HepG2 (cell line): ENCODE data around the gene LRRC8E. TPM values are rescaled to one million over a fixed set of nuclear protein-coding genes. Genes with fewer than 3 reads are reported as not detected.

Source experiments
- ATAC-seq: fragments of 200-7000 bp; cut with Tn5 transposase; 3 replicates; pipeline ENCODE4 v1.9.1; 2020; ENCODE audit warnings: mild to moderate bottlenecking, moderate library complexity
- BruUV-seq: library from RNA; stranded (reverse); fragments of 400-500 nt; replicated peaks from 2 replicates; lab custom pipeline; 2021; lab: Mats Ljungman, UMichigan
- CTCF ChIA-PET: fragments of 300-600 bp; formaldehyde crosslinking; extraction: SDS; loops from one replicate; lab custom pipeline; 2021; ENCODE audit warnings: low total read pairs, inconsistent platforms, low intra/inter-chr PET ratio; lab: Yijun Ruan, JAX
- POLR2A ChIA-PET: fragments of 350-600 bp; sonication (Branson Sonifier 250); formaldehyde crosslinking; loops from one replicate; lab custom pipeline; 2020; ENCODE audit warnings: antibody characterized with exemption, inconsistent platforms; lab: Yijun Ruan, JAX
- DNase-seq: peaks from one replicate; pipeline ENCODE4 v3.0.0-alpha.2; 2015; ENCODE audit warnings: low spot score
- FAIRE-seq: peaks from 3 replicates; lab custom pipeline; 2011; peaks lifted over from hg19 to GRCh38; lab: Jason Lieb, UNC
- H2AFZ ChIP-seq: one replicate; pipeline ENCODE4 v1.6.1; 2011; ENCODE audit warnings: low read length, inconsistent platforms
- H3K27ac ChIP-seq: fragments of 300-600 bp; 3 replicates; pipeline ENCODE4 v1.8.0; 2011; ENCODE audit warnings: mixed run types, mild to moderate bottlenecking, mixed read lengths, low read length, inconsistent platforms; ENCODE audit not compliant: insufficient read depth; ENCODE audit errors: extremely low read length
- H3K27me3 ChIP-seq, 2 experiments: fragments of 200-600 bp in 1 of 2; 2 replicates in 1 of 2; 3 replicates in 1 of 2; pipeline versions ENCODE4 v1.6.0 to v1.8.0; 2011; ENCODE audit warnings: low read length in 2 of 2, mild to moderate bottlenecking in 2 of 2, moderate library complexity in 2 of 2, inconsistent platforms in 1 of 2; ENCODE audit not compliant: insufficient read depth in 2 of 2, control insufficient read depth in 1 of 2
- H3K36me3 ChIP-seq, 2 experiments: fragments of 200-600 bp in 1 of 2; replicated peaks in 1 of 2; 2 replicates in 1 of 2; 3 replicates in 1 of 2; pipeline versions ENCODE4 v1.5.1 to v1.8.0; 2011; ENCODE audit warnings: low read length in 2 of 2, inconsistent platforms in 1 of 2; ENCODE audit not compliant: insufficient read depth in 2 of 2, control insufficient read depth in 1 of 2
- H3K4me1 ChIP-seq: 2 replicates; pipeline ENCODE4 v1.5.1; 2012; ENCODE audit warnings: low read length, inconsistent platforms; ENCODE audit not compliant: insufficient read depth
- H3K4me2 ChIP-seq: 2 replicates; pipeline ENCODE4 v1.6.0; 2011; ENCODE audit warnings: low read depth, low read length, inconsistent platforms
- H3K4me3 ChIP-seq, 3 experiments: fragments of 200-600 bp in 1 of 3; sonication (generic), shearing (Covaris generic) in 1 of 3; replicated peaks in 1 of 3; 2 replicates each; pipeline ENCODE4 v1.5.1; 2011 to 2016; ENCODE audit warnings: low read length in 3 of 3, inconsistent platforms in 2 of 3, low read depth in 2 of 3, mild to moderate bottlenecking in 2 of 3, control low read depth in 1 of 3, mixed read lengths in 1 of 3; ENCODE audit not compliant: insufficient read depth in 1 of 3
- H3K79me2 ChIP-seq: one replicate; pipeline ENCODE4 v1.6.1; 2011; ENCODE audit warnings: low read length, inconsistent platforms; ENCODE audit not compliant: insufficient read depth
- H3K9ac ChIP-seq: 2 replicates; pipeline ENCODE4 v1.6.0; 2011; ENCODE audit warnings: mild to moderate bottlenecking, low read depth, low read length, inconsistent platforms; ENCODE audit not compliant: insufficient read depth
- H3K9me3 ChIP-seq: 2 replicates; pipeline ENCODE4 v1.5.1; 2012; ENCODE audit warnings: mild to moderate bottlenecking, low read length
- H4K20me1 ChIP-seq: 2 replicates; pipeline ENCODE4 v1.6.0; 2011; ENCODE audit warnings: inconsistent platforms, mild to moderate bottlenecking, low read length, moderate library complexity; ENCODE audit not compliant: insufficient read depth
- HOXD1 ChIP-seq: sonication (generic); formaldehyde crosslinking; IDR thresholded peaks from 2 replicates; pipeline ENCODE4 v1.5.0; 2020; ENCODE audit warnings: missing genetic modification reagents
- IRX3 ChIP-seq: sonication (generic); formaldehyde crosslinking; IDR thresholded peaks from 2 replicates; pipeline ENCODE4 v1.8.1; 2023; ENCODE audit warnings: mild to moderate bottlenecking, low read depth, missing genetic modification reagents, borderline replicate concordance
- KDM3A ChIP-seq: IDR thresholded peaks from 2 replicates; pipeline ENCODE4 v1.6.1; 2018; ENCODE audit warnings: low read depth, missing compliant biosample characterization
- PTBP1 ChIP-seq: fragments of 200-400 bp; formaldehyde crosslinking; IDR thresholded peaks from 2 replicates; pipeline ENCODE4 v1.6.1; 2018; ENCODE audit warnings: low read length, low read depth; ENCODE audit not compliant: poor library complexity, severe bottlenecking
- SALL2 ChIP-seq: sonication (generic); formaldehyde crosslinking; IDR thresholded peaks from 2 replicates; pipeline ENCODE4 v1.8.1; 2023; ENCODE audit warnings: mild to moderate bottlenecking, missing genetic modification reagents, inconsistent platforms
- ZFP82 ChIP-seq: sonication (generic); formaldehyde crosslinking; IDR thresholded peaks from 2 replicates; pipeline ENCODE4 v1.5.1; 2020; ENCODE audit warnings: mild to moderate bottlenecking, missing genetic modification reagents, borderline replicate concordance
- ZNF44 ChIP-seq: sonication (generic); formaldehyde crosslinking; IDR thresholded peaks from 2 replicates; pipeline ENCODE4 v1.5.1; 2020; ENCODE audit warnings: mild to moderate bottlenecking, missing genetic modification reagents
- ZNF629 ChIP-seq: sonication (generic); formaldehyde crosslinking; conservative IDR thresholded peaks from 2 replicates; pipeline ENCODE4 v1.5.0; 2020; ENCODE audit warnings: missing genetic modification reagents
- ZXDC ChIP-seq: sonication (generic); formaldehyde crosslinking; IDR thresholded peaks from 2 replicates; pipeline ENCODE4 v1.5.0; 2020; ENCODE audit warnings: mild to moderate bottlenecking, missing genetic modification reagents
- WGBS: methylation state at CpG from one replicate; pipeline ENCODE4 v1.1.6; 2017; ENCODE audit warnings: low lambda C conversion rate; 5-methylcytosine and 5-hydroxymethylcytosine counted together
- in situ Hi-C: cut with HindIII; loops from 2 replicates; pipeline ENCODE4 v1.10.0; 2017; ENCODE audit warnings: low pct_unique_long_range_greater_than_20kb; ENCODE audit not compliant: extremely low pct_ligation_motif_present
- intact Hi-C: fragments of 100-400 bp; cut with micrococcal nuclease; formaldehyde crosslinking; loops from one replicate; pipeline ENCODE4 v1.10.0; 2022; ENCODE audit not compliant: unreplicated experiment
- polyA plus RNA-seq, 8 experiments: library from polyadenylated mRNA; depleted of rRNA in 3 of 8; stranded (reverse) in 7 of 8; unstranded in 1 of 8; fragments of >200 nt; fragmentation: Illumina TruSeq in 4 of 8; extraction: Trizol in 4 of 8; gene quantifications; 2 replicates each; pipeline versions ENCODE4 v1.2.1 to v1.2.3, GENCODE V29; 2011 to 2016; ENCODE audit warnings: low read depth in 4 of 8, missing spikeins in 1 of 8, mixed read lengths in 1 of 8; ENCODE audit not compliant: insufficient read depth in 1 of 8
- total RNA-seq, 5 experiments: library from RNA; depleted of rRNA; stranded (reverse); fragments of >200 nt; fragmentation: Illumina TruSeq; extraction: Trizol; gene quantifications; 2 replicates each; pipeline ENCODE4 v1.2.3, GENCODE V29; 2016; ENCODE audit warnings: low read depth in 1 of 5
- TF ChIP-seq, protein P1 (sequence below): fragments of 450-650 bp; IDR thresholded peaks from 2 replicates; pipeline ENCODE4 v1.6.1; 2017
- TF ChIP-seq, protein P2 (sequence below): sonication (generic); formaldehyde crosslinking; conservative IDR thresholded peaks from 2 replicates; pipeline ENCODE4 v1.8.0; 2022; ENCODE audit warnings: mild to moderate bottlenecking, moderate library complexity, missing genetic modification reagents
- TF ChIP-seq, protein P3 (sequence below): sonication (generic); formaldehyde crosslinking; IDR thresholded peaks from 2 replicates; pipeline ENCODE4 v1.8.0; 2022; ENCODE audit warnings: mild to moderate bottlenecking, missing genetic modification reagents, moderate library complexity

LRRC8E gene
- total and polyA plus RNA-seq, 2 of the 13 experiments (the other 11 are each of a cell fraction or from before 2014, with no cell fraction given), result 8.0 to 10.3 TPM

- Histone ChIP-seq H3K27ac (no peak overlapping the region), H3K36me3 (no peaks in the 10 kb centered on the region), H3K27me3 (no peaks in the 10 kb centered on the region; a peak in 1 of 5 replicates), H3K4me3 (no peak overlapping the region), H2AFZ (no peak overlapping the region), H3K9ac (no peak overlapping the region), H3K79me2 (peaks cover 3% of the 10 kb centered on the region), H3K4me1 (peaks cover 32% of the 10 kb centered on the region), H4K20me1 (no peaks in the 10 kb centered on the region), H3K9me3 (no peaks in the 10 kb centered on the region), H3K4me2 (no peak overlapping the region)
- DNase-seq (no peak), ATAC-seq (no peak), FAIRE-seq (no peak)
- ChIA-PET POLR2A (no interaction called here), CTCF (no interaction called here)
- intact Hi-C loops, result no loop called here
- no TSS peak for BruUV-seq
- in situ Hi-C loops, result no loop called here
- 21% methylated on average over 2 of the region's 2 CpGs for WGBS
- TF ChIP-seq ZNF44 (CRISPR knock-in tag), result no peak
- TF ChIP-seq ZNF629, result no peak
- TF ChIP-seq PTBP1, result no peak
- no peak for TF ChIP-seq HOXD1
- TF ChIP-seq, protein P1, sequence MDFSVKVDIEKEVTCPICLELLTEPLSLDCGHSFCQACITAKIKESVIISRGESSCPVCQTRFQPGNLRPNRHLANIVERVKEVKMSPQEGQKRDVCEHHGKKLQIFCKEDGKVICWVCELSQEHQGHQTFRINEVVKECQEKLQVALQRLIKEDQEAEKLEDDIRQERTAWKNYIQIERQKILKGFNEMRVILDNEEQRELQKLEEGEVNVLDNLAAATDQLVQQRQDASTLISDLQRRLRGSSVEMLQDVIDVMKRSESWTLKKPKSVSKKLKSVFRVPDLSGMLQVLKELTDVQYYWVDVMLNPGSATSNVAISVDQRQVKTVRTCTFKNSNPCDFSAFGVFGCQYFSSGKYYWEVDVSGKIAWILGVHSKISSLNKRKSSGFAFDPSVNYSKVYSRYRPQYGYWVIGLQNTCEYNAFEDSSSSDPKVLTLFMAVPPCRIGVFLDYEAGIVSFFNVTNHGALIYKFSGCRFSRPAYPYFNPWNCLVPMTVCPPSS, result no peak
- no peak for TF ChIP-seq ZFP82
- TF ChIP-seq, protein P2, sequence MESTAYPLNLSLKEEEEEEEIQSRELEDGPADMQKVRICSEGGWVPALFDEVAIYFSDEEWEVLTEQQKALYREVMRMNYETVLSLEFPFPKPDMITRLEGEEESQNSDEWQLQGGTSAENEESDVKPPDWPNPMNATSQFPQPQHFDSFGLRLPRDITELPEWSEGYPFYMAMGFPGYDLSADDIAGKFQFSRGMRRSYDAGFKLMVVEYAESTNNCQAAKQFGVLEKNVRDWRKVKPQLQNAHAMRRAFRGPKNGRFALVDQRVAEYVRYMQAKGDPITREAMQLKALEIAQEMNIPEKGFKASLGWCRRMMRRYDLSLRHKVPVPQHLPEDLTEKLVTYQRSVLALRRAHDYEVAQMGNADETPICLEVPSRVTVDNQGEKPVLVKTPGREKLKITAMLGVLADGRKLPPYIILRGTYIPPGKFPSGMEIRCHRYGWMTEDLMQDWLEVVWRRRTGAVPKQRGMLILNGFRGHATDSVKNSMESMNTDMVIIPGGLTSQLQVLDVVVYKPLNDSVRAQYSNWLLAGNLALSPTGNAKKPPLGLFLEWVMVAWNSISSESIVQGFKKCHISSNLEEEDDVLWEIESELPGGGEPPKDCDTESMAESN (CRISPR knock-in tag), result no peak
- no peak for TF ChIP-seq ZXDC (CRISPR knock-in tag)
- TF ChIP-seq, protein P3, sequence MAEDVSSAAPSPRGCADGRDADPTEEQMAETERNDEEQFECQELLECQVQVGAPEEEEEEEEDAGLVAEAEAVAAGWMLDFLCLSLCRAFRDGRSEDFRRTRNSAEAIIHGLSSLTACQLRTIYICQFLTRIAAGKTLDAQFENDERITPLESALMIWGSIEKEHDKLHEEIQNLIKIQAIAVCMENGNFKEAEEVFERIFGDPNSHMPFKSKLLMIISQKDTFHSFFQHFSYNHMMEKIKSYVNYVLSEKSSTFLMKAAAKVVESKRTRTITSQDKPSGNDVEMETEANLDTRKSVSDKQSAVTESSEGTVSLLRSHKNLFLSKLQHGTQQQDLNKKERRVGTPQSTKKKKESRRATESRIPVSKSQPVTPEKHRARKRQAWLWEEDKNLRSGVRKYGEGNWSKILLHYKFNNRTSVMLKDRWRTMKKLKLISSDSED, result no peak
- TF ChIP-seq IRX3, result no peak
- TF ChIP-seq SALL2 (CRISPR knock-in tag), result no peak
- TF ChIP-seq KDM3A (CRISPR knock-in tag), result no peak
Observed at GRCh38 chr19:7883796-7884570, 4.3 kb upstream of the LRRC8E start.
